Measurements from ENCODE around the gene EHD4.

EHD4 gene

GRCh38 chr15:41932511-41933289 lies 39.7 kb downstream of the EHD4 start:
- Histone ChIP-seq H3K27ac (ENCODE audit: low read depth, low read length, poor library complexity, severe bottlenecking) (no peak overlapping the region), H3K4me2 (ENCODE audit: low read length) (no peak overlapping the region), H3K36me3 (ENCODE audit: insufficient read depth, low read length) (no peaks in the 10 kb centered on the region), H3K27me3 (ENCODE audit: insufficient read depth, low read length) (no peaks in the 10 kb centered on the region), H3K4me1 (ENCODE audit: insufficient read depth, low read length, severe bottlenecking) (peaks cover 67% of the 10 kb centered on the region), H3K79me2 (ENCODE audit: insufficient read depth, low read length) (no peaks in the 10 kb centered on the region), H3K4me3 (ENCODE audit: low read depth, low read length, poor library complexity, severe bottlenecking) (no peak overlapping the region), H3F3A (ENCODE audit: insufficient read depth, low read length) (peaks cover 6% of the 10 kb centered on the region; the same call in 1 of the 2 replicates), H3K9me3 (ENCODE audit: low read length) (no peaks in the 10 kb centered on the region), H3K9me2 (ENCODE audit: low read depth, low read length) (no peaks in the 10 kb centered on the region), H3K9ac (ENCODE audit: low read length) (no peak overlapping the region), H4K20me1 (ENCODE audit: insufficient read depth, low read length) (no peaks in the 10 kb centered on the region), H2AFZ (ENCODE audit: low read length) (no peak overlapping the region)
- no peak for TF ChIP-seq CTCF (IDR thresholded peaks at IDR 0.05; ENCODE audit: low read length)
- no peak for TF ChIP-seq EZH2 (IDR thresholded peaks at IDR 0.05; ENCODE audit: borderline replicate concordance, low read length)

- Histone ChIP-seq H3K4me1 (ENCODE audit: insufficient read depth, low read length, severe bottlenecking) (peaks cover 67% of the 10 kb centered on the region), H4K20me1 (ENCODE audit: insufficient read depth, low read length) (no peaks in the 10 kb centered on the region), H3K9ac (ENCODE audit: low read length) (no peak overlapping the region), H3K79me2 (ENCODE audit: insufficient read depth, low read length) (no peaks in the 10 kb centered on the region), H3K9me3 (ENCODE audit: low read length) (no peaks in the 10 kb centered on the region), H3K4me2 (ENCODE audit: low read length) (no peak overlapping the region), H3F3A (ENCODE audit: insufficient read depth, low read length) (peaks cover 6% of the 10 kb centered on the region; the same call in 1 of the 2 replicates), H3K4me3 (ENCODE audit: low read depth, low read length, poor library complexity, severe bottlenecking) (no peak overlapping the region), H3K36me3 (ENCODE audit: insufficient read depth, low read length) (no peaks in the 10 kb centered on the region), H2AFZ (ENCODE audit: low read length) (no peak overlapping the region), H3K27ac (ENCODE audit: low read depth, low read length, poor library complexity, severe bottlenecking) (no peak overlapping the region), H3K9me2 (ENCODE audit: low read depth, low read length) (no peaks in the 10 kb centered on the region), H3K27me3 (ENCODE audit: insufficient read depth, low read length) (no peaks in the 10 kb centered on the region)
- no peak for TF ChIP-seq EZH2 (IDR thresholded peaks at IDR 0.05; ENCODE audit: borderline replicate concordance, low read length)
- TF ChIP-seq CTCF (IDR thresholded peaks at IDR 0.05; ENCODE audit: low read length) = no peak
These were observed 40.3 kb downstream of the EHD4 start for GRCh38 chr15:41932101-41932500.

- Histone ChIP-seq H4K20me1 (ENCODE audit: insufficient read depth, low read length) (no peaks in the 10 kb centered on the region), H3F3A (ENCODE audit: insufficient read depth, low read length) (peaks cover 6% of the 10 kb centered on the region; the same call in 1 of the 2 replicates), H3K4me1 (ENCODE audit: insufficient read depth, low read length, severe bottlenecking) (peaks cover 67% of the 10 kb centered on the region), H3K9me3 (ENCODE audit: low read length) (no peaks in the 10 kb centered on the region), H3K36me3 (ENCODE audit: insufficient read depth, low read length) (no peaks in the 10 kb centered on the region), H3K4me3 (ENCODE audit: low read depth, low read length, poor library complexity, severe bottlenecking) (no peak overlapping the region), H3K4me2 (ENCODE audit: low read length) (no peak overlapping the region), H3K27me3 (ENCODE audit: insufficient read depth, low read length) (no peaks in the 10 kb centered on the region), H3K9ac (ENCODE audit: low read length) (no peak overlapping the region), H3K79me2 (ENCODE audit: insufficient read depth, low read length) (no peaks in the 10 kb centered on the region), H2AFZ (ENCODE audit: low read length) (no peak overlapping the region), H3K27ac (ENCODE audit: low read depth, low read length, poor library complexity, severe bottlenecking) (no peak overlapping the region), H3K9me2 (ENCODE audit: low read depth, low read length) (no peaks in the 10 kb centered on the region)
- no peak for TF ChIP-seq EZH2 (IDR thresholded peaks at IDR 0.05; ENCODE audit: borderline replicate concordance, low read length)
- no peak for TF ChIP-seq CTCF (IDR thresholded peaks at IDR 0.05; ENCODE audit: low read length)
These were observed 41.5 kb downstream of the EHD4 start for GRCh38 chr15:41930867-41931222.
